OCI-LY7 (cell line): ENCODE measurements around the gene RAB37.

Source experiments
- EZH2phosphoT487 ChIP-seq: fragments of 200-600 bp; sonication (generic); IDR thresholded peaks from 2 replicates; pipeline ENCODE4 v1.6.1; 2018; ENCODE audit warnings: low read depth, borderline replicate concordance, mild to moderate bottlenecking, mixed run types, antibody characterized with exemption, low read length, moderate library complexity, mixed read lengths
- TF ChIP-seq, protein P1 (sequence below): fragments of 200-600 bp; sonication (generic); conservative IDR thresholded peaks from 2 replicates; pipeline ENCODE4 v1.5.1; 2014; ENCODE audit warnings: mild to moderate bottlenecking, antibody characterized with exemption, low read length, moderate library complexity, mixed read lengths

DNA sequence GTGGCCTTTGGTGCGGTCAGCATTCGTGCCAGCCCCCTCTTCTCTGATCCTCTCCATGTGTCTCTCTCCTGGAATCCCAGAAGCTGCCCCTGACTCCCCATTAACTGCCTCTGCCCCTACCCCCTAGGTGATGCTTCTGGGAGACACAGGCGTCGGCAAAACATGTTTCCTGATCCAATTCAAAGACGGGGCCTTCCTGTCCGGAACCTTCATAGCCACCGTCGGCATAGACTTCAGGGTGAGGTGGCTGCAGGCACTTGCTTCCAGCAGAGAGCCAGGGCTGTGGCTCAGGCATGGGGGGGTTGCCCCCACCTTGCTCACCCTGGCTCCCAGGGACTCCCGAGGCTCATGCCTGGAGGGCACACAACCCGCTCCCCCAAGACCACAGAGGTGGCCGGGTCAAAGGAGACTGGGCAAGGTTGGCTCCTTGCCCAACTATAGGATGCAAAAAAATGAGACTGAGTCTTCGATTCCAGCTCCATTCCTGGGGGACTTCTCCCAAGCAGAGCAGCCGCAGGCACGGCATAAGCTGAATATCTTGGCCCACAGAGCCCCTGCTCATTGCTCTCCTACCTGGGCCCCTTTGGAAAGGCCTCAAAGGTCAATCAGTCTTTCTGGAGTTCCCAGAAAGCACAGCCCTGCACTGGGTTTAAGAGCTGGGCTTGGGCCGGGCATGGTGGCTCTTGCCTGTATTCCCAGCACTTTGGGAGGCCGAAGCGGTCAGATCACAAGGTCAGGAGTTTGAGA lies 3.8 kb downstream of the RAB37 start:
- TF ChIP-seq, protein P1, sequence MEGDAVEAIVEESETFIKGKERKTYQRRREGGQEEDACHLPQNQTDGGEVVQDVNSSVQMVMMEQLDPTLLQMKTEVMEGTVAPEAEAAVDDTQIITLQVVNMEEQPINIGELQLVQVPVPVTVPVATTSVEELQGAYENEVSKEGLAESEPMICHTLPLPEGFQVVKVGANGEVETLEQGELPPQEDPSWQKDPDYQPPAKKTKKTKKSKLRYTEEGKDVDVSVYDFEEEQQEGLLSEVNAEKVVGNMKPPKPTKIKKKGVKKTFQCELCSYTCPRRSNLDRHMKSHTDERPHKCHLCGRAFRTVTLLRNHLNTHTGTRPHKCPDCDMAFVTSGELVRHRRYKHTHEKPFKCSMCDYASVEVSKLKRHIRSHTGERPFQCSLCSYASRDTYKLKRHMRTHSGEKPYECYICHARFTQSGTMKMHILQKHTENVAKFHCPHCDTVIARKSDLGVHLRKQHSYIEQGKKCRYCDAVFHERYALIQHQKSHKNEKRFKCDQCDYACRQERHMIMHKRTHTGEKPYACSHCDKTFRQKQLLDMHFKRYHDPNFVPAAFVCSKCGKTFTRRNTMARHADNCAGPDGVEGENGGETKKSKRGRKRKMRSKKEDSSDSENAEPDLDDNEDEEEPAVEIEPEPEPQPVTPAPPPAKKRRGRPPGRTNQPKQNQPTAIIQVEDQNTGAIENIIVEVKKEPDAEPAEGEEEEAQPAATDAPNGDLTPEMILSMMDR, result no peak
- no peak for TF ChIP-seq EZH2phosphoT487
